Left lobe of liver (tissue), 2 donors: ENCODE measurements around the gene VPS41. TPM values are rescaled to one million over a fixed set of nuclear protein-coding genes. Genes with fewer than 3 reads are reported as not detected.

ENCODE experiments used
- ATAC-seq: fragments of 200-7000 bp; cut with Tn5 transposase; one replicate; pipeline ENCODE4 v1.9.1; 2020; ENCODE audit warnings: mild to moderate bottlenecking, moderate library complexity
- DNase-seq: peaks from one replicate; pipeline ENCODE4 v3.0.0-alpha.2; 2020; ENCODE audit warnings: low spot score
- total RNA-seq: library from RNA; stranded (reverse); gene quantifications from one replicate; pipeline ENCODE4 v1.2.1, GENCODE V29; 2021
- donor health status: DM: no; HTN: no; CAD: no; lungs with moderate emphysema.
- donor health status: DM: no; HTN: yes; CAD: no.

VPS41 gene
- total RNA-seq, 1 donor from 2014 or later = 33.9 TPM

DNA sequence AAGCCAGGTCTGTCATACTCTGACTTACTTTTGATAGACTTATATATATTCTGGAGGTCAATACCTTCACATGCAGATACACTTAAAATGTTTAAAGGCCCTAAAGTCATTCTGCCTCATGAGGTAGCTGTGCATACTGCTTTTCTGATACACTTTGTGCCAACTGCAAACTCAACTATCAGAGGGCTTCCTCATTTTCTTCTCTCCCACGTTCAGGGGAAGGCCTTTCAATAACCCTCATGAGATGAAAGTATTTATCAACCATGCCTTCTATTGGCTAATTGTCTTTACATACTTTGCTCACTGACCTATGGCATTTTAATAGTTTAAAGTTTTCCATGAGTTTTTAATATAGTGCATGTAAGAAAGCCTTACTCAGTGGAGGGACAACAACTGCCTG, 165.1 kb downstream of the VPS41 start:
- ATAC-seq = no peak

GRCh38 chr7:38740041-38740440, 168.9 kb downstream of the VPS41 start:
- DNase-seq (no peak), ATAC-seq (no peak)

More for the DNA sequence above, 165.1 kb downstream of the VPS41 start:
- no peak for DNase-seq

DNA sequence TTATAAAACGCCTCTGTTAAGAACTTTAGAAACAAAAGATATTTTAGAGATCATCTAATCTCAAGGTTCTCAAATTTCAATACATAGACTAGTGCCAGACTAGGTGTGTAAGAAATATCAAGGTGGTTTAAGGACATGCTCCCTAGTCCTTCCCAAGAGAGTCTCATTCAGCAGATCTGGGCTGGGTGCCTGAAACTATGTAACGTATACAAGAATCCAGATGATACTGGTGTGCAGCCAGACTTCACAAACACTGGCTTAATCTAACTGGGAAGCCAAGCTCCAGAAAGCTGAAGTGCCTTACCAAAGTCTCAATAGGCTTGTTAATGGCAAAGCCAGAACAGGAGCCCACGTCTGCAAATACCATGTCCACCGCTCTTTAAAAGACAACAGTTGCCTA, 172.9 kb downstream of the VPS41 start:
- ATAC-seq (no peak), DNase-seq (no peak)

- DNase-seq (no peak), ATAC-seq (no peak)
Measured at GRCh38 chr7:38731215-38731614, 177.8 kb downstream of the VPS41 start.

DNA sequence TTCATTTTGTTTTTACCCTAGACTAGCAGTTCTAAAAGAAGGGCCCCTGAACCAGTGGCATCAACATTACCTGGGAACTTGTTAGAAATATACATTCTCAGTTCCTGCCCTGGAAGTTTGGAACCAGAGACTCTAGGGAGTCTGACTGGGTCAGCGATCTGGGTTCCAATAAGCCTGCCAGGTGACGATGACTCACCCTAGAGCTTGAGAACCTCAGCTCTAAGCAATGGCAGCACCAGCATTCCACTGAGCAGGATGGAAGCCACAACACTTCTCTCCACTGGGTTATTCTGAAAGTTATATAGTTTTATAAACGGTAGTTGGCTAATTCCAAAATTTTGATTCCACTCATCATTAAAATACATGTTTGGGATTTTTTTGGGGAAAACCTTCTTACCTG, 180.8 kb downstream of the VPS41 start:
- DNase-seq (no peak), ATAC-seq (no peak)

GRCh38 chr7:38727184-38727940, 181.6 kb downstream of the VPS41 start:
- no peak for ATAC-seq
- no peak for DNase-seq

DNA sequence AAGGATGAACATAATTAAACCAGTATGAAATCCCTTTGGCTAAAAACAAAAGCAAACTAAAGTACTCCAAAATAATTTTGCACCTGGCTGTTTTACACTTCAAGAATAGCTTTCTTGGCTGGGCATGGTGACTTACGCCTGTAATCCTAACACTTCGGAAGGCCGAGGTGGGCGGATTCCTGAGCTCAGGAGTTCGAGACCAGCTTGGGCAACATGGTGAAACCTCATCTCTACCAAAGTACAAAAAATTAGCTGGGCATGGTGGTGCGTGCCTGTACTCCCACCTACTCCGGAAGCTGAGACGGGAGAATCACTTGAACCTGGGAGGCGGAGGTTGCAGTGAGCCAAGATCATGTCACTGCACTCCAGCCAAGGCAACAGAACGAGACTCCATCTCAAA, 185.7 kb downstream of the VPS41 start:
- DNase-seq (no peak), ATAC-seq (no peak)

DNA sequence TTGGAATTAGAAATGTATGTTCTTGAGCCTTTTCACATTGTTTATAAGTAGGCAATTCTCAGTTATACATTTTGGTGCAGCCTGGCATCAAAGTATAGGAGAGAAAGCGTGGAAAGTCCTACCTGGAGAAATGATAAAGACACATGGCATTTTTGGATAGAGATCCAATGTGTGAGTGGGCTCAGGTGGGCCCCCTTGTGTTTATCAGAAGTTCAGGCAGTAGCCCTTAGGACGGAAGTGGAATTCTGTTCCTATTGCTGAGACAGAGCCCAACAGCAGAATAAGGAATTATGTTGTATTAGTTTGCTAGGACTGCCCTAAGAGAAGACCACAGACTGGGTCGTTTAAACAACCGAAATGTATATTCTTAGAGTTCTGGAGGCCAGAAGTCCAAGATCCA, 192.6 kb downstream of the VPS41 start:
- ATAC-seq (no peak), DNase-seq (no peak)

DNA sequence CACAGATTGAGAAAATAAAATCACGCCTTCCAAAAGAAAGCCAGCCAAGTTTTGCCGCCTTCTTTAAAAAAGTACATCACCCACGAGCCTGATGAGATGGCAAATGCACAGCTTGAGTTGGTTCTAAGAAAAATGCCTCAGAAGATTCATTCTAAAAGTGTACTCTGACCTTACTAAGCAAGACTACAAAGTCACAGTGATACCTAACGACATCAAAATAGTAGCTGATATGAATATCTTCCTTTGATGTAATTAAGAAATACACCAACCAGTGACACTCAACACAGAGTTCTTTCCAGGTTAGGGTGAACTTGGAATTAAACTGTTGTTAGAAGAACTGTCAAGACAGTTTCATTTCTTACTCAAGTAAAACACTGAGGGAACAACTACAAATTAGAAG, 199.9 kb downstream of the VPS41 start:
- no peak for ATAC-seq

GRCh38 chr7:38704751-38705150, 204.2 kb downstream of the VPS41 start:
- ATAC-seq = no peak

More for the DNA sequence above, 199.9 kb downstream of the VPS41 start:
- DNase-seq = no peak

DNA sequence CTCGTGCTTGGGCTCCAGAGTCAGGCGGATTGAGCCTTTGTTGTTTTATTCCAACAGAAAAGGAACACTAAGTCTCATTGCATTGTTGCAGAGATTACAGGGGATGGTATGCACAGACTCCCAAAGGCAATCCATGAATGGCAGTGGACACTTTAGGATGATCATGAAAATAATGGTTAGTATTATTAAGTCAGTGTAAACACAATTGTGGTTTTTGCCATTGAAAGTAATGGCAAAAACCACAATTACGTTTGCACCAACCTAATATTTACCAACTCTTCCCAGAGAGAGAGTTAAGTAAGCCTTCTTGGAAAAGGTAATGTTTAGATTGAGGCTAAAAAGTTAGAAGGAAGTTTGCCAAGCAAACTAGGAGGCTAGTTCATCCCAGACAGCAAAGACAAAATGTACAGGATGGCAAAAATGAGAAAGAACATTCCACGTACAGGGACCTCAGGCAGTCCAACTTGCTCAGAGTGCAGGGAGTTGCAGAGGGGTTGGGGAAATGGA, 204.9 kb downstream of the VPS41 start:
- ATAC-seq (peak; percentile 69), DNase-seq (no peak)

More at GRCh38 chr7:38704751-38705150, 204.2 kb downstream of the VPS41 start:
- DNase-seq = no peak

DNA sequence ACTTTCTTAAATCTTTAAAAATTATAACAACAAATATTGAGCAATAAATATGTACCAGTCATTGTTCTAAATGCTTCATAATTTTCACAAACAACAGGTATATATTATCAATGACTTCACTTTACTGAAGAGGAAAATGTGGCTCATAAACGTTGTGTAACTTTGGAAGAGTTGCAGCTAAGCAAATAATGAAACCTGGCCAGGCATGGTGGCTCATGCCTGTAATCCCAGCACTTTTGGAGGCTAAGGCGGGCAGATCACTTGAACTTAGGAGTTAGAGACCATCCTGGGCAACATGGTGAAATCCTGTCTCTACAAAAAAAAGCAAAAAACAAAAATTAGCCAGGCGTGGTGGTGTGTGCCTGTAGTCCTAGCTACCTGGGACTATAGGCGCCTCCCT, 205.9 kb downstream of the VPS41 start:
- DNase-seq (peak; percentile 57), ATAC-seq (peak; percentile 79)

DNA sequence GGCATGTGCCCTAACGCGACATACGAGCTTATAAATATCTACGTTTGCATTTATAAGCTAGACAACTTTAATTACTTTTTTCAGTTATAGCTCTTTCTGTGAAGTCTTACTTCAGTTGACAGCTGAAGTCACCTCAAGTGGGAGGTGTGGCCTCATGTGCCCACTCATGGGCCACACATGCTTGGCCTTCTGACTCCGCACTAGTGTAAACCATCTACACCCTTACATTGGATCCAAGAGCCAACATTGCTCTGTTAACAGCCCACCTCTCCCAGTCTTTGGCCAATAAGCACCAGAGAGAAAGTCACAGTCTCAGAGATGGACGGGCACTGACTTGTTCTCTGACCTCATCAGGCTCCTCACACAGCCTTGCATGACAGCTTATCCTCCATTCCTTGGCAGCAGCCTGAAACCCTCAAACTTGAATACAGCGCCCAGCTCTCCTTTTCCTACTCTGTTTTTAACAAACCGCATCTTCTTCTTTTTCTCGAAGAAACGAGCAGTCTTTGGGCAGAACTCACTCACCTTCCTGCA, 206.9 kb downstream of the VPS41 start:
- ATAC-seq = no peak

DNA sequence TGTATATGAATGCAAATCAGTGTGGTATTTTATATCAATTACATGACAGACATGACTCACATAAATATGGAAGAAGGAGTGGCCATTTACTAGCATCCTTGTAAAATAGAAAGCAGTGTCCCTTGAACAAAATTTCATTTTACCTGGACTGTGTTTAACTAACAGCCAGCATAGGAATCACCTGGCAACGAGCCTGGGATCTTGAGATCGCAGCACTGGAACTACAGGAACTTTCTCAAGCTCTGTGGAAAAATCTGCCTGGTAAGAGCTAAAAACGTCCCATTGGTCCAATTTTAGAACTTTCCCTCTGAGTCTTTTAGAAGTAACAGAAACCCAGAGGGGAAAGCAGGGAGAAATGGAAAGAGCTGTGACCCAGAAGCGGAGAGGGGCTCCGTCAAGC, 208.9 kb downstream of the VPS41 start:
- ATAC-seq (no peak), DNase-seq (no peak)

More for the DNA sequence above, 206.9 kb downstream of the VPS41 start:
- no peak for DNase-seq

- ATAC-seq (no peak), DNase-seq (no peak)
Measured at GRCh38 chr7:38699471-38699870, 209.5 kb downstream of the VPS41 start.

- ATAC-seq = no peak
Measured at GRCh38 chr7:38694326-38694725, 214.7 kb downstream of the VPS41 start.

DNA sequence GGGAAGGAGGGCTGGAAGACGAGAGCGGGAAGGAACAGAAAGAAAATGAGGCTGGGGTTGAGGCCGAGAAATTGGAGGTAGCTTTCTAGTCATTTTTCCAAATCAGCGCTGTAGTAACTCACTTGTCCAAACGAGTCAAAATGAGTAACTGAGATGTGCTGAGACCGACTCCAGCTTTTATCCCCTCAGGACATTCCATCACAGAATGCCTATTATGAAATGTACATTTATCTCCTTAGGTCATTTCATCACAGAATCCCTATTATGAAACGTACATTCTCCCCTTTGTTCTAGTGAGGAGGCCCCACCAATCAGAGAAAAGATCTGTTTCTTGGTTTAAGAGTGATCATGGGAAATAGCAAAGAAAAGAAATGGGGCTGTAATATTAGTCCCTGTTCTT, 222.1 kb downstream of the VPS41 start:
- DNase-seq (no peak), ATAC-seq (no peak)

More at GRCh38 chr7:38694326-38694725, 214.7 kb downstream of the VPS41 start:
- DNase-seq = no peak

GRCh38 chr7:38685851-38686250, 223.1 kb downstream of the VPS41 start:
- DNase-seq = no peak
- ATAC-seq = no peak

DNA sequence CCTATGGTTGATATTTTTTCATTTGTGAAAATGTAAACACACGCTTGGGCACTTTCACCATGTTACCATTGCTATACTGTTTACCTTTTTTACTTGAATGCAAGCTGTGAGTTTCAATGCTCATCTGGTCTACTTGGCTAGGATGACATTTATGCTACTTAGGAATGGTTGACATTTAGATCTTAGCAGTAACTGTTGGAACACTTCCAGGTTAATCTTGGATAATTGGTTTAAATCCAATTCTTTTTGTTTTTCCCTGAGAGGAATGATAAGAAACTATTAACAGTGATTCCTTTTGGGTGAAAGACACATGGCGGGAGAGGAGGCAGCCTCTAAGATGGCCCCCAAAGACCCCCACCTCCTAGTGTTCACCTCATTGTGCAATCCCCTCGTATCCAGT, 226.4 kb downstream of the VPS41 start:
- ATAC-seq (no peak), DNase-seq (no peak)

DNA sequence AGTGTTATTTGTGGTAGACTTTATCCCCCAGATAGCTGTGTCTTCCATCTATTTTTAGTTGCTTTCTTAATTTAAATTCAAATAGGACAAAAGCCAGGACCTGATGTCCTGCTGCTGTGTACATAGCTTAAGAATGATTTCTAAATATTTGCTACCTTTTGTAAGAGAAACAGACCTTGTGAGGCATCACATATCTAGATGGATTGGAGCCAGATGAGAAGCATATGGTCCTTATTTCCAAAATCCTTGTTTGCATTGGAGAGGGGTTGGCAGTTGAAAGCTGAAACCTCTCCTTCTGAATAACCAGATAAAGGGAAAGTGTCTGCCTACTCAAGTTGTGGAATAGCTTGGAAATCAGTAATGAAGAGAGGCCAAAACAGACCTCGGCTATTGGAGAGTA, 227.1 kb downstream of the VPS41 start:
- ATAC-seq (no peak), DNase-seq (no peak)

DNA sequence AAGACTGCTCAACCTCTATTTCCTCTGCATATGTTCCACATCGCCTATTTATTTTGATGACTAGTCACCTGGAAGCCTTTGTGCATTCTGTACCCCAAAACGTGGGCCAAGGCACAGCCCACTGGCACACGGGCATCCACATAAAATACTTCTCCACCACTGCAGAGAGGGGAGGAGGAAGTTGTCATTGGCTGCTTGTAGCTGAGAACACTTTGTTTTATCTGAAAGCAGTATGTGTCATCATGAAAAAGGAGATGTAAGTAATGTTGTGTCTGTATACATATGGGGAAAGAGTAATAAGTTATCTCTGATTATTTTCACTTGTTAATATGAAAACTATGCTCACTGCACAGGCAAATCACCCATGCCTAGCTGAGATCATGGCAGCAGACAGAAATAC, 229.6 kb downstream of the VPS41 start:
- no peak for DNase-seq

DNA sequence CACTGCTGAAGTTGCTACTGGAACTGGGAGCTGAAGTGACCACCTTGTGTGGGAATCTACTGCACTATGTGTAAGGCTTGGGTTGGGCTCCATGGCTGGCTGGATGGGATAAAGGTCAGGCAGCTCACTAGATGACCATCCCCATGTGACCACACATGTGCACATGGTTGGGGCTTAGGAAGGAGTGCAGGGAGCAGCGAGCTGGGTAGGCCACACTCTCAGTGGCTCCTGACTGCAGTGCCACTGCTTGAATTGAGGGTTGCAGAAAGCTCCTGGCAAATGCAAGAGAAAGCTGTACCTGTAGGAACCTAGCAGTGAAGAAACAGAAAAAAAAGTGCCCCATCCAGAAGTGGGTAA, 230.3 kb downstream of the VPS41 start:
- DNase-seq (no peak), ATAC-seq (no peak)

More for the DNA sequence above, 229.6 kb downstream of the VPS41 start:
- no peak for ATAC-seq
